ENCODE measurements around the gene MKS1. TPM values are rescaled to one million over a fixed set of nuclear protein-coding genes. Genes with fewer than 3 reads are reported as not detected.

The MKS1 gene
- polyA plus RNA-seq, 1 donor from 2014 or later: 32.9 TPM

DNA sequence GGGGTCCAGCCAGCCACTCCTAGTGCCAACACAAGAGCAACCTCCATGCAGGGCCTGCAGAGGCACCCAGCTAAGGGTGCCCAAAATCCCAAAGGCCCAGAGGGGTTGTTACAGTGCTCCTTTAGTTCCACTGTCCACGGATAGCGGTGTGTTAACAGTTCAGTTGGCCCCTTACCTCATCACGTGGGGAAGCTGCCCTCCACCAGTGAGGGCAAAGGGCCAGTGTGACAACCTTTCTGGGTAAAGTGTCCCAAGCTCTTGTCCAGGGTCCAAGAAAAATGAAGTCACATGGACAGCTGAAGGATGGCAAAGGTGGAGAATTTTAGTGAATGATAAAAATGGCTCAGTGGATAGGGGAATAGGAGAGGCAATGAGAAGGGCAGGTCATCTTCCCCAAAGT is 8.7 kb upstream of the MKS1 start:
- Histone ChIP-seq H3K9ac (ENCODE audit: low read length) (no peak overlapping the region), H3K27ac (ENCODE audit: low read length) (no peak overlapping the region), H2AFZ (ENCODE audit: low read depth, low read length) (no peak overlapping the region), H3K27me3 (ENCODE audit: insufficient read depth, low read depth, low read length) (no peaks in the 10 kb centered on the region), H3K79me2 (replicated peaks; ENCODE audit: insufficient read depth, low read length) (no peaks in the 10 kb centered on the region), H3K9me2 (ENCODE audit: insufficient read depth, low read length) (no peaks in the 10 kb centered on the region), H4K20me1 (ENCODE audit: insufficient read depth) (no peaks in the 10 kb centered on the region), H3K4me2 (ENCODE audit: low read length) (no peak overlapping the region), H3F3A (ENCODE audit: insufficient read depth, low read length, poor library complexity, severe bottlenecking) (no peaks in the 10 kb centered on the region), H3K9me3 (ENCODE audit: low read length) (no peaks in the 10 kb centered on the region), H3K36me3 (ENCODE audit: insufficient read depth, low read length) (no peaks in the 10 kb centered on the region), H3K4me3 (ENCODE audit: low read length) (no peak overlapping the region)
- no peak for TF ChIP-seq SMC3 (conservative IDR thresholded peaks at IDR 0.05; ENCODE audit: poor library complexity)
- no peak for TF ChIP-seq RAD21 (conservative IDR thresholded peaks at IDR 0.05)
- TF ChIP-seq, protein P1, sequence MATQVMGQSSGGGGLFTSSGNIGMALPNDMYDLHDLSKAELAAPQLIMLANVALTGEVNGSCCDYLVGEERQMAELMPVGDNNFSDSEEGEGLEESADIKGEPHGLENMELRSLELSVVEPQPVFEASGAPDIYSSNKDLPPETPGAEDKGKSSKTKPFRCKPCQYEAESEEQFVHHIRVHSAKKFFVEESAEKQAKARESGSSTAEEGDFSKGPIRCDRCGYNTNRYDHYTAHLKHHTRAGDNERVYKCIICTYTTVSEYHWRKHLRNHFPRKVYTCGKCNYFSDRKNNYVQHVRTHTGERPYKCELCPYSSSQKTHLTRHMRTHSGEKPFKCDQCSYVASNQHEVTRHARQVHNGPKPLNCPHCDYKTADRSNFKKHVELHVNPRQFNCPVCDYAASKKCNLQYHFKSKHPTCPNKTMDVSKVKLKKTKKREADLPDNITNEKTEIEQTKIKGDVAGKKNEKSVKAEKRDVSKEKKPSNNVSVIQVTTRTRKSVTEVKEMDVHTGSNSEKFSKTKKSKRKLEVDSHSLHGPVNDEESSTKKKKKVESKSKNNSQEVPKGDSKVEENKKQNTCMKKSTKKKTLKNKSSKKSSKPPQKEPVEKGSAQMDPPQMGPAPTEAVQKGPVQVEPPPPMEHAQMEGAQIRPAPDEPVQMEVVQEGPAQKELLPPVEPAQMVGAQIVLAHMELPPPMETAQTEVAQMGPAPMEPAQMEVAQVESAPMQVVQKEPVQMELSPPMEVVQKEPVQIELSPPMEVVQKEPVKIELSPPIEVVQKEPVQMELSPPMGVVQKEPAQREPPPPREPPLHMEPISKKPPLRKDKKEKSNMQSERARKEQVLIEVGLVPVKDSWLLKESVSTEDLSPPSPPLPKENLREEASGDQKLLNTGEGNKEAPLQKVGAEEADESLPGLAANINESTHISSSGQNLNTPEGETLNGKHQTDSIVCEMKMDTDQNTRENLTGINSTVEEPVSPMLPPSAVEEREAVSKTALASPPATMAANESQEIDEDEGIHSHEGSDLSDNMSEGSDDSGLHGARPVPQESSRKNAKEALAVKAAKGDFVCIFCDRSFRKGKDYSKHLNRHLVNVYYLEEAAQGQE (IDR thresholded peaks at IDR 0.05; ENCODE audit: borderline replicate concordance): no peak
- TF ChIP-seq TAF1 (IDR thresholded peaks at IDR 0.05; ENCODE audit: low read depth): no peak
- TF ChIP-seq EP300 (conservative IDR thresholded peaks at IDR 0.05; ENCODE audit: poor library complexity, severe bottlenecking): no peak
- no peak for TF ChIP-seq MXI1 (conservative IDR thresholded peaks at IDR 0.05; ENCODE audit: poor library complexity, severe bottlenecking)
- TF ChIP-seq POLR2AphosphoS5 (IDR thresholded peaks at IDR 0.05): no peak
- TF ChIP-seq, protein P2, sequence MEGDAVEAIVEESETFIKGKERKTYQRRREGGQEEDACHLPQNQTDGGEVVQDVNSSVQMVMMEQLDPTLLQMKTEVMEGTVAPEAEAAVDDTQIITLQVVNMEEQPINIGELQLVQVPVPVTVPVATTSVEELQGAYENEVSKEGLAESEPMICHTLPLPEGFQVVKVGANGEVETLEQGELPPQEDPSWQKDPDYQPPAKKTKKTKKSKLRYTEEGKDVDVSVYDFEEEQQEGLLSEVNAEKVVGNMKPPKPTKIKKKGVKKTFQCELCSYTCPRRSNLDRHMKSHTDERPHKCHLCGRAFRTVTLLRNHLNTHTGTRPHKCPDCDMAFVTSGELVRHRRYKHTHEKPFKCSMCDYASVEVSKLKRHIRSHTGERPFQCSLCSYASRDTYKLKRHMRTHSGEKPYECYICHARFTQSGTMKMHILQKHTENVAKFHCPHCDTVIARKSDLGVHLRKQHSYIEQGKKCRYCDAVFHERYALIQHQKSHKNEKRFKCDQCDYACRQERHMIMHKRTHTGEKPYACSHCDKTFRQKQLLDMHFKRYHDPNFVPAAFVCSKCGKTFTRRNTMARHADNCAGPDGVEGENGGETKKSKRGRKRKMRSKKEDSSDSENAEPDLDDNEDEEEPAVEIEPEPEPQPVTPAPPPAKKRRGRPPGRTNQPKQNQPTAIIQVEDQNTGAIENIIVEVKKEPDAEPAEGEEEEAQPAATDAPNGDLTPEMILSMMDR (IDR thresholded peaks at IDR 0.05; ENCODE audit: poor library complexity, severe bottlenecking): no peak
- TF ChIP-seq EZH2 (IDR thresholded peaks at IDR 0.05; ENCODE audit: borderline replicate concordance, insufficient read depth, low read length, poor library complexity, severe bottlenecking): no peak

DNA sequence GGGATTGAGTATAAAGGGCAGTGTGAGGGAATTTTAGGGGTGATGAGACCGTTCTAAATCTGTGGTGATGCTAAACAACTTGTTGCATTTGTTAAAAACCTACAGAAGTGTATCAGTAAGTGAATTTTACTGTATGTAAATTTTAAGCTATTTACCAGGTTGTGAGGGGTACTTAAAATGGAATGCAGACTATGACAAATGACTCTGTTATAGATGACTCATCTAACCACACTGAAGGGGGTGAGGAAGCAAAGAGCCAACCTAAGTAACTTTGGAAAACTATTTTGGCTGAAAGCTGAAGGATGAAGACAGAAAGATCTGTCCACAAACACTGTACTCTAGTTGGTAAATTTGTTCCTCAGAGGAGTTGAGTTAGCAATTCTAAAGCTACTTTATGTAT is 5.3 kb upstream of the MKS1 start:
- H3K9ac ChIP-seq (ENCODE audit: low read length): no peak overlapping the region
- H3K36me3 ChIP-seq (ENCODE audit: insufficient read depth, low read length): no peaks in the 10 kb centered on the region
- H3K27me3 ChIP-seq (ENCODE audit: insufficient read depth, low read depth, low read length): no peaks in the 10 kb centered on the region
- no peak overlapping the region for H3K4me2 ChIP-seq (ENCODE audit: low read length)
- no peaks in the 10 kb centered on the region for H4K20me1 ChIP-seq (ENCODE audit: insufficient read depth)
- no peak overlapping the region for H3K27ac ChIP-seq (ENCODE audit: low read length)
- no peak overlapping the region for H3K4me3 ChIP-seq (ENCODE audit: low read length)
- H3K9me3 ChIP-seq (ENCODE audit: low read length): no peaks in the 10 kb centered on the region
- no peak overlapping the region for H2AFZ ChIP-seq (ENCODE audit: low read depth, low read length)
- no peaks in the 10 kb centered on the region for H3F3A ChIP-seq (ENCODE audit: insufficient read depth, low read length, poor library complexity, severe bottlenecking)
- no peaks in the 10 kb centered on the region for H3K79me2 ChIP-seq (replicated peaks; ENCODE audit: insufficient read depth, low read length)
- no peaks in the 10 kb centered on the region for H3K9me2 ChIP-seq (ENCODE audit: insufficient read depth, low read length)
- TF ChIP-seq, protein P2 (IDR thresholded peaks at IDR 0.05; ENCODE audit: poor library complexity, severe bottlenecking): no peak
- TF ChIP-seq EZH2 (IDR thresholded peaks at IDR 0.05; ENCODE audit: borderline replicate concordance, insufficient read depth, low read length, poor library complexity, severe bottlenecking) (no peak), RAD21 (conservative IDR thresholded peaks at IDR 0.05) (no peak), POLR2AphosphoS5 (IDR thresholded peaks at IDR 0.05) (no peak), EP300 (conservative IDR thresholded peaks at IDR 0.05; ENCODE audit: poor library complexity, severe bottlenecking) (no peak), TAF1 (IDR thresholded peaks at IDR 0.05; ENCODE audit: low read depth) (no peak), MXI1 (conservative IDR thresholded peaks at IDR 0.05; ENCODE audit: poor library complexity, severe bottlenecking) (no peak), SMC3 (conservative IDR thresholded peaks at IDR 0.05; ENCODE audit: poor library complexity) (no peak)
- TF ChIP-seq, protein P1 (IDR thresholded peaks at IDR 0.05; ENCODE audit: borderline replicate concordance): no peak
